Measurements from ENCODE around the gene DRC1. TPM values are rescaled to one million over a fixed set of nuclear protein-coding genes. Genes with fewer than 3 reads are reported as not detected.

DRC1 gene
- total RNA-seq, 4 donors from 2014 or later: not detected

- H3K4me1 ChIP-seq: no peaks in the 10 kb centered on the region
- TF ChIP-seq, protein P1, sequence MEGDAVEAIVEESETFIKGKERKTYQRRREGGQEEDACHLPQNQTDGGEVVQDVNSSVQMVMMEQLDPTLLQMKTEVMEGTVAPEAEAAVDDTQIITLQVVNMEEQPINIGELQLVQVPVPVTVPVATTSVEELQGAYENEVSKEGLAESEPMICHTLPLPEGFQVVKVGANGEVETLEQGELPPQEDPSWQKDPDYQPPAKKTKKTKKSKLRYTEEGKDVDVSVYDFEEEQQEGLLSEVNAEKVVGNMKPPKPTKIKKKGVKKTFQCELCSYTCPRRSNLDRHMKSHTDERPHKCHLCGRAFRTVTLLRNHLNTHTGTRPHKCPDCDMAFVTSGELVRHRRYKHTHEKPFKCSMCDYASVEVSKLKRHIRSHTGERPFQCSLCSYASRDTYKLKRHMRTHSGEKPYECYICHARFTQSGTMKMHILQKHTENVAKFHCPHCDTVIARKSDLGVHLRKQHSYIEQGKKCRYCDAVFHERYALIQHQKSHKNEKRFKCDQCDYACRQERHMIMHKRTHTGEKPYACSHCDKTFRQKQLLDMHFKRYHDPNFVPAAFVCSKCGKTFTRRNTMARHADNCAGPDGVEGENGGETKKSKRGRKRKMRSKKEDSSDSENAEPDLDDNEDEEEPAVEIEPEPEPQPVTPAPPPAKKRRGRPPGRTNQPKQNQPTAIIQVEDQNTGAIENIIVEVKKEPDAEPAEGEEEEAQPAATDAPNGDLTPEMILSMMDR (IDR thresholded peaks at IDR 0.05): no peak
- TF ChIP-seq POLR2A (IDR thresholded peaks at IDR 0.05): no peak
- H3K9me3 ChIP-seq: no peaks in the 10 kb centered on the region
- H3K27ac ChIP-seq: no peak overlapping the region
- H3K27me3 ChIP-seq: no peaks in the 10 kb centered on the region
- H3K36me3 ChIP-seq: peaks cover 0 to 48% (median 0%) of the 10 kb centered on the region in 3 donors
- no peak overlapping the region for H3K4me3 ChIP-seq
- no peak for DNase-seq
Measured at GRCh38 chr2:26384597-26384996, 17.1 kb upstream of the DRC1 start.

- H3K27ac ChIP-seq: no peak overlapping the region
- no peaks in the 10 kb centered on the region for H3K4me1 ChIP-seq
- no peak for TF ChIP-seq POLR2A (IDR thresholded peaks at IDR 0.05)
- TF ChIP-seq, protein P1 (IDR thresholded peaks at IDR 0.05): no peak
- no peak overlapping the region for H3K4me3 ChIP-seq
- no peak for DNase-seq
- peaks cover 0 to 55% (median 0%) of the 10 kb centered on the region in 3 donors for H3K36me3 ChIP-seq
- no peaks in the 10 kb centered on the region for H3K9me3 ChIP-seq
- no peaks in the 10 kb centered on the region for H3K27me3 ChIP-seq
Measured at GRCh38 chr2:26387189-26387588, 14.5 kb upstream of the DRC1 start.

DNA sequence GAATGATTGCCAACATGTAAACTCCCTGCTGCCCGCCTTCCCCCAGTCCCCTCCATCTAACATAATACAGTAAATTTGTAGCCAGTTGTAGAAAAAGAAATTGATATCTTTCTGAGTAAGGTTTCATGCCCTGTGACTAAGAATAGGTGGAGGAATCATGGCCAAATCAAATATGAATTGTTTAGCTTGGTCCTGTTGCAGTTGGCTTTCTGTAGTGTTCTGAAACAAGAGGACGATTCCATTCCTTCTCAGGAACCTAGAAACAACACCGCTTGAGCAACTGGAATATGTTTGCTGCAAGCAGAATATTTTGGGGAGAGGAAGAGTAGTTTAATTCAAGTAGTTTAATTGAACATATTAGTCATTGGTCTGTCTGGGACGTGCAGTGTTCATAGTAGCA lies 7.0 kb upstream of the DRC1 start:
- DNase-seq: no peak
- peaks cover 0 to 15% (median 0%) of the 10 kb centered on the region in 3 donors for H3K36me3 ChIP-seq
- no peaks in the 10 kb centered on the region for H3K4me1 ChIP-seq
- no peak overlapping the region for H3K4me3 ChIP-seq
- H3K27me3 ChIP-seq: no peaks in the 10 kb centered on the region
- H3K27ac ChIP-seq: no peak overlapping the region
- H3K9me3 ChIP-seq: no peaks in the 10 kb centered on the region
- TF ChIP-seq POLR2A (IDR thresholded peaks at IDR 0.05): no peak
- TF ChIP-seq, protein P1 (IDR thresholded peaks at IDR 0.05): no peak

GRCh38 chr2:26395394-26395793 lies 6.3 kb upstream of the DRC1 start:
- DNase-seq: no peak
- Histone ChIP-seq H3K27ac (no peak overlapping the region), H3K4me1 (no peaks in the 10 kb centered on the region), H3K4me3 (no peak overlapping the region), H3K9me3 (no peaks in the 10 kb centered on the region), H3K36me3 (peaks cover 0 to 12% (median 0%) of the 10 kb centered on the region in 3 donors), H3K27me3 (no peaks in the 10 kb centered on the region)
- TF ChIP-seq, protein P1 (IDR thresholded peaks at IDR 0.05): no peak
- no peak for TF ChIP-seq POLR2A (IDR thresholded peaks at IDR 0.05)

DNA sequence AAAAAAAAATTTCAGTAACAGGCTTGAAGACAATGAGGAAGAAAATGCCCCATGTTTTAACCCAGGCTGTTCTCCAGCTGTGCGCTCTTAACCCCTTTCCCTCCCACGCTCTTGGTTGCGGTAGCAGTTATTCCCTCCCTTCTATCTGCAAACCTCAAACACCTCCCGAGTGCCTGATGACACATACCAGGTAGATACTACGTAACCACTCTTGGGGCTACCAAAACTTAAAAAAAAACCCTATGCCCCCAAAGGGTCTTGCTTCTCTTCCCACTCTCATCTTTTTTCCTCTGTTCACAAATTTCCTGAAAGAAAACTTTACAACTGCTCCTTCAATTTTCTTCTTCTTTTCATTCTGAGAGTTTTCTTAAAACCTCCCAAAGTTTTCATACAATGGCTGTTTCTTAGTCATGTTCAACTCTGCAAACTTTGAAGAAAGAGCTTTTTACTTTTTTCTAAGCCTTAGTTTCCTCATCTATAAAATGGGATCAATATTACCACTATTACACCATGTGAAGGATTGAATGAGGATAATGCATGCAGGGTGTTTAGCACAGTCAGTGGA lies 4.9 kb upstream of the DRC1 start:
- no peak for TF ChIP-seq POLR2A (IDR thresholded peaks at IDR 0.05)
- TF ChIP-seq, protein P1 (IDR thresholded peaks at IDR 0.05): no peak
- Histone ChIP-seq H3K27me3 (no peaks in the 10 kb centered on the region), H3K27ac (no peak overlapping the region), H3K9me3 (no peaks in the 10 kb centered on the region), H3K4me3 (no peak overlapping the region), H3K36me3 (peaks cover 0 to 12% (median 0%) of the 10 kb centered on the region in 3 donors), H3K4me1 (peaks cover 0 to 5% (median 0%) of the 10 kb centered on the region in 4 donors)
- DNase-seq: no peak
